T-helper 2 cell treated with Interferon-gamma antibody and Interleukin-4, amounts not matched to agents 100 ng/mL and 5 ng/mL, for 36 hours (primary cell): ENCODE measurements around the gene GPR78. TPM values are rescaled to one million over a fixed set of nuclear protein-coding genes. Genes with fewer than 3 reads are reported as not detected.
"Not testable (repeated sequence)": the region's sequence is repeated elsewhere in the genome, so short reads cannot be mapped to it uniquely, and the experiment has no call there.

Source experiments
- intact Hi-C: fragments of 100-400 bp; cut with micrococcal nuclease; formaldehyde crosslinking; loops from one replicate; pipeline ENCODE4 v1.15.1; 2023
- total RNA-seq: library from RNA; stranded (reverse); gene quantifications from 2 replicates; pipeline ENCODE4 v1.2.3, GENCODE V29; 2022

Gene GPR78
- total RNA-seq, 1 donor from 2014 or later, result not detected

GRCh38 chr4:8560265-8561047, 19.7 kb upstream of the GPR78 start:
- intact Hi-C loops, result no loop called here

DNA sequence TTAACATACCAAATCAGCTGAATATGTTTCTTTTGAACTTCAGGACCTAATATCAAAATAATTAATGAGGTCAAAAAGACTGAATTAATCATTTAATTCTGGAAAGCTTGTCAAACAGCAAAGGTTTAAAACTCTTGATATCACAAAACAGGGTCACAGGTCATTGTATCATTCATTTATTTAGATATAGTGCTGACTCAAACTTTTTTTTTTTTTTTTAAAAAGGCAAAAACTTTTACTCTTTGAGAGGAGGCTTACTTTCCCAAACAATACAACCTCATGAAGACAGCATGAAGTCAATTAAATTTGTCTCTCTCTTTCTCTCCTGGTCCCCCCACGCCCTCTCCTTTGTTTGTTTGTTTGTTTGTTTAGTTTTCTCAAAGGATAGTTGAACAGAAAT, 15.6 kb upstream of the GPR78 start:
- intact Hi-C loops, result no loop called here

GRCh38 chr4:8568068-8568668, 12.0 kb upstream of the GPR78 start:
- intact Hi-C loops, result no loop called here

DNA sequence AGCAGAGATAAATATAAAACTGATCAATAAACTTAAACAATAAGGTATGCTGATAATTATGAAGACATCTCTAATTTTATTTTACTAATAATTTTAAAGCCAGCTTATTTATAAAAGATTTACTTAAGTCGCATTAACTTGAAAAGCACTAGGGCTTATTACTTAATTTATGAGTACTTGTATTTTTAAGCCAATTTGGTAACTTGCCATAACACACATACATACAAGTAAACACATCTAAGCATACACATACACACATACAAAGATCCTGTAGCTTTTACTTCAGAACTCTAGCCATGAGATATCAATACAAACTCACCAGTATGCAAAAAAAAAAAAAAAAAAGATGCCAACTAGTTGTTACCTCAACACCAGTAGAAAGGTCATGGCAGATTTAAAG, 10.0 kb upstream of the GPR78 start:
- intact Hi-C loops, result no loop called here

- intact Hi-C loops, result no loop called here
Measured at GRCh38 chr4:8571702-8572685, 8.2 kb upstream of the GPR78 start.

DNA sequence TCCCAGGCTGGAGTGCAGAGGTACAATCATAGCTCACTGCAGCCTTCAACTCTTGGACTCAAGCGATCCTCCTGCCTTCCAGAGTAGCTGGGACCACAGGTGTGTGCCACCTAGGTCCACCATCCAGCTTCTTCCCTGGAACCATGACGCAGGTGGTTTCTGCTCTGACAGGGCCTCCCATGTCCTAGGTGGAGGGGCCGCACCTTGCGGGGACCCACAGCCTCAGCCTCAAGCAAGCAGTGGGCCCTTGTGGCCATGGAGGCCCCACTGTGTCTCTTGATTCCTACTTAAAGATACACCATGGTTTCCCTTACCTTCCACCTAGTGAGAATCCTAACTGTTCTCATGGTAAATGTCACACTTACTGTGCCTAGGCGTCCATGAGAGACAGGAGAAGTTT, 6.9 kb upstream of the GPR78 start:
- intact Hi-C loops, result no loop called here

DNA sequence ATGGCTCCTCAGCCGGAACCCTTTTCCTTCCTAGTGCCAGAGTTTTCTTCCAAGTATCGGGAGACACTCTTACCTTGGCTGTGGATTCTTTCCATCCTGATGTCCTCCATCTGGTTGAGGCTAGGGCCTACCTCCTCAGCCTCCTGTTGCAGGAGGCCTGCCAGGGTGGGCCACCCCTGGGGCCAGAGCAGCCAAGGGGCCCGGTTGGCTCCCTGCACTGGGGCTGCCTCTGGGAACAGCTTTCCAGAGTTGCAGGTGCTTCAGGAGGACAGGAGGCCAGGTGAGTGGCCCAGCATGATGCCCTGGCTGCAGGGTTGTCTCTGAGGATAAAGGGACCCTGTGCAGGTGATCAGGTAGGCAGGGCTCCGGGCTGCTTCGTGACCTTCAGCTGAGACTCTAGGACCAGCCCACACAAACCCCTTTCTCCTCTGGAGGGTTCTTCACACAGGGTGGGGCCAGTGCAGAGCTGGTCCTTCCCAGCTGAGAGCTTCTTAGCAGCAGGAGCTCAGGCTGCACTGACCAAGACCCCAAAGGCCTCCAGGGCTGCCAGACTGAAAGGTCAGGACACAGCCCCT, 5.3 kb upstream of the GPR78 start:
- intact Hi-C loops, result no loop called here

DNA sequence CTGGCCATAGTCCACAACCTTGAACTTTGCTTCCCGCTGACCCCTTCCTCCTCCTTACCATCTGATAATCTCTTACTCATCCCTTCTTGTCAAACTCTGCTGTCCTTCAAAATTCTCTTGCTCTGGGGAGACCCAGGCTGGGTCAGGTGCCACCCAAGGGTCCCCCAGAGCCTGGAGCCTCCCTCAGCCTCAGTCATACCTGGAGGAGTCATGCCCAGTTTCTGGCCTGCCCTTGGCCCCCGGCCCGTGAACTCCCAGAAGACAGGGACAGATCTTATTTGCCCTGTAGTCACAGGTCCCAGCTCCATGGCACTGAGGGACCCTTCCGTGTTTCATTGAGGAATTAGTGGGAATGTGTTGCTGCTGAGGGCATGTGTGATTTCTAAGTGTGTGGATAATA, 4.7 kb upstream of the GPR78 start:
- intact Hi-C loops, result no loop called here

DNA sequence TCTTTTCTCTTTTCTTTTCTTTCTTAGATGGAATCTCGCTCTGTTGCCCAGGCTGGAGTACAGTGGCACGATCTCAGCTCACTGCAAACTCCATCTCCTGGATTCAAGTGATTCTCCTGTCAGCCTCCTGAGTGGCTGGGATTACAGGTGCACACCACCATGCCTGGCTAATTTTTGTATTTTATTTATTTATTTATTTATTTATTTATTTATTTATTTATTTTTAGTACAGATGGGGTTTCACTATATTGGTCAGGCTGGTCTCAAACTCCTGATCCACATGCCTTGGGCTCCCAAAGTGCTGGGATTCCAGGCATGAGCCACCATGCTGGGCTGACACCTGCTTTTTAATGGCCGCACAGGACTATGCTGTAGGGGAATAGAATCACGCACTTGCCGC, 3.6 kb upstream of the GPR78 start:
- intact Hi-C loops, result not testable (repeated sequence)

- intact Hi-C loops, result no loop called here
Measured at GRCh38 chr4:8577046-8577445, 3.1 kb upstream of the GPR78 start.

DNA sequence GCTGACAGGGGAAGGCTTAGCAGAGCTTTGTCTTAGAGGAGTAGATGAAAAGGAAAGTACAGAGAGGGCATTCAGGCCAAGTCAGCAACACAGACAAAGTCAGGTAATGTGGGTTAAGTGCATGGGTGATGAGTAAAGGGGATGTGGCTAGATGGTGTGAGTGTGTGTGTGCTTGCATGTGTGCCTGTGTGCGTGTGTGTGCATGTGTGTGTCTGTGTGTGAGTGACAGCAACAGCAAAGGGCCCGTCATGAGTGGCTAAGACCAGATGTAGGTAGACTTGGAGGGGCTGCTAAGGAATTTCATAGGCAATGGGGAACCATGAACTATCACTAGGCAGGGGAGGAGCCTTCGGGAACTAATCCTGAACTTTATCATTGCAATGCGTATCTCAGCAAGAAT, 2.2 kb upstream of the GPR78 start:
- intact Hi-C loops, result no loop called here

GRCh38 chr4:8578717-8579116, 1.5 kb upstream of the GPR78 start:
- intact Hi-C loops, result no loop called here

DNA sequence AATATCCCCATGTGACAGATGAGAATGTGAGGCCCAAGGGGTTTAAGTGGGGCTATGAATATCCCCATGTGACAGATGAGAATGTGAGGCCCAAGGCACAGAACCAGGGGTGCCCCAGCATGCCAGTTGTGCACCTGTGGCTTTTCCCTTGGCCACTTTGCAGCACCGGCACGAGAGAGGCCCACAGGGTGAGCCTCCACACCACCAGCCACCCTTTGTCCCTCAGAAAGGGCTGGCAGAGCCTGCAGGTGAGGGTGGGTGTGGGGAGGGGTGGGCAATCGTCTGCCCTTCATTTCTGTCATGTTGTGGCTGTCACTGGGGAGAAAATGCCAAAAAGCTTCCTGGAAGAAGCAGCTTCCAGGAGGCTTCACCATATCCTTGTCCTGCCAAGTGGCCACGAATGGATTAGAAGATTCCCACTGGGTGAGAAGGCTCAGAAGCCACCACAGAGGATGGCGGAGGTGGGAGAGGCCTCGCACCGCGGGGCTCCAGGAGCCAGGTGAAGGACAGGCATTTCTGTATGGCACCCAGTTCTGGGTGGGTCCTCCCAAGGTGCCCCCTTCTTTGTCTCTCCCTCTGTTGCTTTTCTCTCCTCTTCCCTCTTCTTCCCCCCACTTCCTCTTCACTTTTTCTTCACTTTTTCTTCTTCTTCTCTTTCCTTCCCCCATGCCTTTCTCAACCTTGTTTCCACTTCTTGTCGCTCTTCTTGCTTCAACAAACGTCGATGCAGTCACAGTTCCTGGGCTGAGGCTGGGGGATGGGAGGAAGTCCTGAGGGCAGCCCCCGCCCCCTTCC, 469 bp upstream of the GPR78 start:
- intact Hi-C loops, result no loop called here

- intact Hi-C loops, result no loop called here
Measured at GRCh38 chr4:8581094-8581861, 1.1 kb downstream of the GPR78 start.

DNA sequence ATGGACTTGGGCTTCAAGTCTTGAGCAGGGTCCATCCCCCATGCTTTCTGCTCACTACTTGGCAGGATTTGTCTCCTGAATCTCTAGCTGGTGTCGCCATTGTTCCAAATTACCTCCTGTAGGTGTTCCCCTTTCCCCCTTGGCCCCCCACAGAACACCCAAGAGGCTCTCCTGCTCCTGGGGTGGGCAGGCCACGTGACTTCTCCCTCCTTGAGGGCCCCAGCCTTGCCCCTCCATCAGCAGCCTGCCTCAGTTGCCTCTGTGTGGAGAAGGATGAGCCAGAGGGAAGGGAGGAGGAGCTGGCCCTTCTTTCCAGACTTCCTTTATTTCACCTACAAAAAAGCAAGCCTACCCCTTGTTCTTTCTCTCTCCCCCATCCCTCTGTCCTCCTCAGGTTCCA, 1.8 kb downstream of the GPR78 start:
- intact Hi-C loops, result no loop called here

GRCh38 chr4:8582436-8582835, 2.2 kb downstream of the GPR78 start:
- intact Hi-C loops, result no loop called here

GRCh38 chr4:8582941-8583654, 2.9 kb downstream of the GPR78 start:
- intact Hi-C loops, result no loop called here

GRCh38 chr4:8583655-8584025, 3.4 kb downstream of the GPR78 start:
- intact Hi-C loops, result no loop called here

DNA sequence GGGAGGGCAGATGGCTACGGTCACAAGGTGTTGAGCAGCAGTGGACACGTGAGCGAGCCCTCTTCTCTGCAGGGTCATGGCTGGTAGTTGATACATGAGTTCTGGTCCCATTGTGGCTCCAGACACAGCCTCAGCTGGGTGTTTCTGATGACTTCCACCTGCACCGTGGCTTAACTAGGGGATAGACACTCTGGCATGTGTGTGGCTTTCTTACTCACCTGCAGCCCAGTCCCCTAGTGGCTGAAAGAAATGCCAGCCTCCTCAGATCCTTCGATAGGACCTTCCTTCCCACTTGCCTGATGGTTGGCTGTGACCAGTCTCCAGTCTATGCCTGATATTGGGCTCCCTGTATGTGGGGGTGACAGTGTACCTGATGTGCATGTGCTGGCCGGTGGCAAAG, 5.0 kb downstream of the GPR78 start:
- intact Hi-C loops, result no loop called here
